ENCODE results near the gene CFAP299. TPM values are rescaled to one million over a fixed set of nuclear protein-coding genes. Genes with fewer than 3 reads are reported as not detected.

Gene CFAP299
- total and polyA plus RNA-seq, 2 of the 8 experiments (the other 6 are each of a cell fraction or from before 2014, with no cell fraction given) = not detected

DNA sequence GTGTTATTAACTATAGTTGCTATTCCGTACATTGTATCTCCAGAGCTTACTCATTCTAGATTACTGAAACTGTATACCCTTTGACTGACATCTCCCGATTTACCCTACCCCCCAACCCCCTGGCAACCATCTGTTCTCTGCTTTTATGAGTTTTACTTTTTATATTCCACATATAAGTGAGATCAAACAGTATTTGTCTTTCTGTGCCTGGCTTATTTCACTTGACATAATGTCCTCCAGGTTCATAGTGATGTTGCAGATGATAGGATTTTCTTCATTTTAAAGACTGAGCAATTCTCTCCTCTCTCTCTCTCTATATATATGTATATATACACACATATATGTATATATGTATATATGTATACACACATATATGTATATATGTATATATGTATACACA, 54.6 kb downstream of the CFAP299 start (continued):
- TF ChIP-seq CHD7 (IDR thresholded peaks at IDR 0.05; ENCODE audit: insufficient replicate concordance, low read length) (no peak), RXRA (IDR thresholded peaks at IDR 0.05; ENCODE audit: insufficient read depth, low read depth, low read length) (no peak), NRF1 (IDR thresholded peaks at IDR 0.05; ENCODE audit: low read depth, low read length) (no peak), GABPA (IDR thresholded peaks at IDR 0.05; ENCODE audit: borderline replicate concordance, insufficient read depth, low read length) (no peak), PHF8 (conservative IDR thresholded peaks at IDR 0.05; ENCODE audit: low read depth, low read length) (no peak), USF2 (IDR thresholded peaks at IDR 0.05; ENCODE audit: low read length) (no peak), CHD2 (IDR thresholded peaks at IDR 0.05; ENCODE audit: low read length) (no peak)
- TF ChIP-seq, protein P1, sequence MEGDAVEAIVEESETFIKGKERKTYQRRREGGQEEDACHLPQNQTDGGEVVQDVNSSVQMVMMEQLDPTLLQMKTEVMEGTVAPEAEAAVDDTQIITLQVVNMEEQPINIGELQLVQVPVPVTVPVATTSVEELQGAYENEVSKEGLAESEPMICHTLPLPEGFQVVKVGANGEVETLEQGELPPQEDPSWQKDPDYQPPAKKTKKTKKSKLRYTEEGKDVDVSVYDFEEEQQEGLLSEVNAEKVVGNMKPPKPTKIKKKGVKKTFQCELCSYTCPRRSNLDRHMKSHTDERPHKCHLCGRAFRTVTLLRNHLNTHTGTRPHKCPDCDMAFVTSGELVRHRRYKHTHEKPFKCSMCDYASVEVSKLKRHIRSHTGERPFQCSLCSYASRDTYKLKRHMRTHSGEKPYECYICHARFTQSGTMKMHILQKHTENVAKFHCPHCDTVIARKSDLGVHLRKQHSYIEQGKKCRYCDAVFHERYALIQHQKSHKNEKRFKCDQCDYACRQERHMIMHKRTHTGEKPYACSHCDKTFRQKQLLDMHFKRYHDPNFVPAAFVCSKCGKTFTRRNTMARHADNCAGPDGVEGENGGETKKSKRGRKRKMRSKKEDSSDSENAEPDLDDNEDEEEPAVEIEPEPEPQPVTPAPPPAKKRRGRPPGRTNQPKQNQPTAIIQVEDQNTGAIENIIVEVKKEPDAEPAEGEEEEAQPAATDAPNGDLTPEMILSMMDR (IDR thresholded peaks at IDR 0.05; ENCODE audit: control extremely low read depth in 1 of 3, insufficient read depth in 1 of 3, low read depth in 1 of 3, low read length in 3 of 3) = no peak
